Right atrium auricular region (tissue), 2 donors: Measurements from ENCODE around the gene PLA2G6. TPM values are rescaled to one million over a fixed set of nuclear protein-coding genes. Genes with fewer than 3 reads are reported as not detected.

ENCODE experiments used
- DNase-seq: peaks from one replicate; pipeline ENCODE4 v3.0.0-alpha.2; 2019; ENCODE audit warnings: low spot score
- H3K27ac ChIP-seq, 2 donors: fragments of 200-600 bp; sonication (generic); 1 replicate in 1 of 2; 2 replicates in 1 of 2; pipeline ENCODE4 v1.5.1; 2016 to 2019
- H3K27me3 ChIP-seq, 2 donors: fragments of 200-600 bp; sonication (generic); one replicate each; pipeline versions ENCODE4 v1.5.1 to v1.6.0; 2017 to 2019
- H3K36me3 ChIP-seq: fragments of 200-600 bp; sonication (generic); one replicate; pipeline ENCODE4 v1.5.1; 2016
- H3K4me1 ChIP-seq, 2 donors: fragments of 200-600 bp; sonication (generic); one replicate each; pipeline versions ENCODE4 v1.5.1 to v1.6.0; 2017 to 2019
- H3K4me3 ChIP-seq, 2 donors: fragments of 200-600 bp; sonication (generic); 1 replicate in 1 of 2; 2 replicates in 1 of 2; pipeline ENCODE4 v1.5.1; 2017 to 2019; ENCODE audit warnings: mild to moderate bottlenecking in 1 of 2, moderate library complexity in 1 of 2
- H3K9me3 ChIP-seq, 2 donors: fragments of 200-600 bp; sonication (generic); one replicate each; pipeline ENCODE4 v1.5.1; 2019
- total RNA-seq, 2 donors: library from RNA; depleted of rRNA; stranded (reverse); fragments of >200 nt; gene quantifications; one replicate each; pipeline ENCODE4 v1.1.0, GENCODE V29; 2016
- TF ChIP-seq, protein P1 (sequence below), 2 donors: fragments of 200-600 bp; sonication (generic); IDR thresholded peaks; one replicate each; pipeline ENCODE4 v1.5.1; 2019; ENCODE audit warnings: antibody characterized with exemption in 2 of 2

PLA2G6 gene
- total RNA-seq, 2 donors from 2014 or later, result 9.0 to 15.6 TPM

DNA sequence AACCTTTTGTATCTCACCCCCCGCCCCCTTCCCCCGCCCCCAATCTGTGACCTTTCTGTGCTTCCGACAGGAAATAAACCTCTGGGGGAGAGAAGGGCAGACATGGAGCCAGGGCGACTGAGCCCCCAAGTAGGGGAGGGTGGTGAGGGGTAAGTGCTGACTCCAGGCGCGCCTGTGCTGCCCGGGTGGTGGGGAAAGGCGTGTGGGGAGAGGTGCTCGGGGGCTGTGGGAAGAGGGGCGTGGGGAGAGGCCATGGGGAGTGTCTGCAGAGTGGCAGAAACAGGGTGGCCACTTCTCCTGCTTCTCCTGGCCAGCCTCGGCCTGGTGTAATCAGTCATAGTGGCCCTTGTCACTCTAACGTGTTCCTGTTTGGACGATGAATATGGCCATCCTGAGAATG, 105.7 kb downstream of the PLA2G6 start:
- H3K4me1 ChIP-seq, result peaks cover 0 to 7% of the 10 kb centered on the region in 2 donors
- DNase-seq, result no peak
- H3K27ac ChIP-seq, result no peak overlapping the region
- TF ChIP-seq, protein P1, sequence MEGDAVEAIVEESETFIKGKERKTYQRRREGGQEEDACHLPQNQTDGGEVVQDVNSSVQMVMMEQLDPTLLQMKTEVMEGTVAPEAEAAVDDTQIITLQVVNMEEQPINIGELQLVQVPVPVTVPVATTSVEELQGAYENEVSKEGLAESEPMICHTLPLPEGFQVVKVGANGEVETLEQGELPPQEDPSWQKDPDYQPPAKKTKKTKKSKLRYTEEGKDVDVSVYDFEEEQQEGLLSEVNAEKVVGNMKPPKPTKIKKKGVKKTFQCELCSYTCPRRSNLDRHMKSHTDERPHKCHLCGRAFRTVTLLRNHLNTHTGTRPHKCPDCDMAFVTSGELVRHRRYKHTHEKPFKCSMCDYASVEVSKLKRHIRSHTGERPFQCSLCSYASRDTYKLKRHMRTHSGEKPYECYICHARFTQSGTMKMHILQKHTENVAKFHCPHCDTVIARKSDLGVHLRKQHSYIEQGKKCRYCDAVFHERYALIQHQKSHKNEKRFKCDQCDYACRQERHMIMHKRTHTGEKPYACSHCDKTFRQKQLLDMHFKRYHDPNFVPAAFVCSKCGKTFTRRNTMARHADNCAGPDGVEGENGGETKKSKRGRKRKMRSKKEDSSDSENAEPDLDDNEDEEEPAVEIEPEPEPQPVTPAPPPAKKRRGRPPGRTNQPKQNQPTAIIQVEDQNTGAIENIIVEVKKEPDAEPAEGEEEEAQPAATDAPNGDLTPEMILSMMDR (IDR thresholded peaks at IDR 0.05), result no peak
- H3K9me3 ChIP-seq, result no peaks in the 10 kb centered on the region
- no peaks in the 10 kb centered on the region for H3K27me3 ChIP-seq
- peaks cover 28% of the 10 kb centered on the region for H3K36me3 ChIP-seq
- no peak overlapping the region for H3K4me3 ChIP-seq

DNA sequence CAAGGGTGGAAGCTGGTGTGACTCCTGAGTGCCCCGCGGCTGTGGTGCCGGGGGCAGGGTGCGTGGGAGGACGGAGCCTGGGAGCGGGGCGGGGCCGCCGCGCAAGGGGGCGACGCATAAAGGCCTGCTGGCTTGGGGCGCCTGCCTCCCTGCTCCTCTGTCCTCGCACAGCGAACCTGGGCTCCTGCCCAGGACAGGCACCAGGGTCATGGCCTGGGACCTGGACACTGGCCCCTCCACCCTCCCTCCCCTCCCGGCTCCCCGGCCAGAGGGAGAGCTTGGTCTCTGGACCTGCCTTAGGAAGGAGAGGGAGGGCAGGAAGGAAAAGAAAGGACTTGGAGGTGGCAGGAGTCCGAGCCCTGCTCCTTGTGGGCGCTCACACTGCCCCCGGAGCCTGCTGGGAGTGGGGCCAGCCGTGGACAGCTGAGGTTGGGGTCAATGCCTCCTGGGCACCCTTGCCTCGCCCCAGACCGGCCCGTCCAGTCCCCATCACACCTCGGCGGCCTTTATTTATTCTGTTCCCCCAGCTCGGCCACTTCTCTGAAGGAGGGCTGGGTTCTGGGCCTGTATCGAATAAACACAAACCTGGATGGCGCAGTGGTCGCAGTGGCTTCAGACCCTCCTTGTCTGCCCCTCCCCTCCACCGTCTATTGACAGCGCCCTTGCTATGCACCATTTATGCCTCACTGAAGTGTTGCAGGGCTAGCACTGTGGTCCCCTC, 106.4 kb downstream of the PLA2G6 start:
- TF ChIP-seq, protein P1 (IDR thresholded peaks at IDR 0.05), result no peak
- Histone ChIP-seq H3K36me3 (peaks cover 28% of the 10 kb centered on the region), H3K4me3 (no peak overlapping the region), H3K27ac (no peak overlapping the region), H3K27me3 (no peaks in the 10 kb centered on the region), H3K9me3 (no peaks in the 10 kb centered on the region), H3K4me1 (peaks cover 0 to 8% of the 10 kb centered on the region in 2 donors)
- DNase-seq, result no peak

DNA sequence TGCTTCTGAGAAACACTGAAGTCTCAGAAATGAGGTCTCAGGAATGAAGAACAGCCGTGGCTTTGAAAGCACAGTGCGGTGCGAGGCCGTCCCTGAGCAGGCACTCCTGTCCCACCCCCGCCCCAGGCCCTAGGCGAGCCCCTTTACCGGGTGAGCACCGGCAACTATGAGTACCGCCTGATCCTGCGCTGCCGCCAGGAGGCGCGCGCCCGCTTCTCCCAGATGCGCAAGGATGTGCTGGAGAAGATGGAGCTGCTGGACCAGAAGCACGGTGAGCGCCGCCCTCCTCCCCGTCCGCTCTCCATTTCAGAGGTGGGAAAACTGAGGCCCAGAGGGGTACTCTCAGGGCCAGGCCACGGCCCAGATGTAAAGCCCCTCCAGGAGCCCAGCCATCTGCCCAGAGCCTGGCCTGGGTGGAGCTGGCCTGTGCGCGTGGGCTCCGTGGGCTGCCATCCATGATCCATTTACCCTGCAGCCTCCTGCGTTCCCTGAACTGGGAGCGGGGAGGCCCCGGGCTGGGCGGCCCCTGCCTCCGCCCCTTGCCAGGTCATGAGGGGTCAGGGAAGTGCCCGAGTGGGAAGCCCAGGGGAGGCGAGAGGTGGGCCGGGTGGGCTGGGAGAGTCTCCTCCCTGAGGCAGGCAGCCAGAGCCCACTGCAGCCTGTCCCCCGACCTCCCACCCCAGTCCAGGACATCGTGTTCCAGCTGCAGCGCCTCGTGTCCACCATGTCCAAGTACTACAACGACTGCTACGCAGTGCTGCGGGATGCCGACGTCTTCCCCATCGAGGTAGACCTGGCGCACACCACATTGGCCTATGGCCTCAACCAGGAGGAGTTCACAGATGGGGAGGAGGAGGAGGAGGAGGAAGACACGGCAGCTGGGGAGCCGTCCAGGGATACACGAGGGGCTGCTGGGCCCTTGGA, 107.2 kb downstream of the PLA2G6 start:
- no peaks in the 10 kb centered on the region for H3K27me3 ChIP-seq
- TF ChIP-seq, protein P1 (IDR thresholded peaks at IDR 0.05), result peak in 1 of 2 donors; percentile 33
- DNase-seq, result no peak
- H3K9me3 ChIP-seq, result no peaks in the 10 kb centered on the region
- H3K4me3 ChIP-seq, result no peak overlapping the region
- no peak overlapping the region for H3K27ac ChIP-seq
- peaks cover 28% of the 10 kb centered on the region for H3K36me3 ChIP-seq
- H3K4me1 ChIP-seq, result peaks cover 0 to 16% of the 10 kb centered on the region in 2 donors

DNA sequence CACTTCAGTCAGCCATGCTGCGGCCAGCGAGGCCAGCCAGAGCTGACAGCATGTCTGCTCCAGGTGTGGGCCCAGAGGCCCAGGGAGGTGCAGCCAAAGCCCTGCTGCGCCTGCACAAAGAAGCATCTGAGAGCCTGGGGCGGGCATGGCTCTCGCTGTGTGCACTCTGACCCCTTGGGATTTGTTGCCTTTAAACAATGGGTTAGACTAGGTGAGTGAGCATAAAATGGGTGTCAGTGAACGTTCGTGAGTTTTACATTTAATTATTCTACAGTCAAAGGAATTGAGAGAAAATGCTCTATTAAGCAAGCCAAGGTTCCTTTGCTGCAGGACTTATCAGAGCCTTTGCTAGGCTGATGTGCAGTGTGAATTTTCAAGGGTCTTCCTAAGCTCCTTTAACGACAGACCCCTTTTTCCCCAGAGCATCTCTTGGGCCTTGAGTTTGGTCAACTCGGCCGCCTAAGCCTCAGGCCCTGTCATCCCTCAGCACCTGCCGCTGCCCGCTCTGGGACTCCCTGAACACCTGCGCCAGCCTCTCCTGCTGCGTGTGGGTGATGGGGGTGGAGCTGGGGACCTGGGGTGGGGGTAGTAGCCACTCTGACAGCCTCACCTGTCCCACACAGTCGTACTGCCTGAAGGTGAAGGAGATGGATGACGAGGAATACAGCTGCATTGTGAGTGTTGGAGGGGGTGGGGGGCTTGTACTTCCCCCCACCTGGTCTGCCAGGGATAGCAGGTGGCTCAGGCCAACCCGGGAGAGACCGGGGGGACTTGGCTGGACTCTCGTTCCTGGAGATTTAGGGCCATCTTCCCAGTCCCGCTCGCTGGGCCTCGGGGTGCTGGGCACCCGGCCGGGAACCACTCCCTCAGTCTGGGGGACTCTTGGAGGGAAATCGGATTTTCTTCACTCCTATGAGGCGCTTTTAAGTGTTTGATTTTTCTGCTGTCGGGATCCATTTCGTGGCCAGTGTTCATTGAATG, 108.2 kb downstream of the PLA2G6 start:
- H3K4me3 ChIP-seq, result no peak overlapping the region
- no peaks in the 10 kb centered on the region for H3K9me3 ChIP-seq
- H3K36me3 ChIP-seq, result peaks cover 28% of the 10 kb centered on the region
- H3K4me1 ChIP-seq, result peaks cover 0 to 24% of the 10 kb centered on the region in 2 donors
- TF ChIP-seq, protein P1 (IDR thresholded peaks at IDR 0.05), result no peak
- no peak overlapping the region for H3K27ac ChIP-seq
- no peak for DNase-seq
- H3K27me3 ChIP-seq, result no peaks in the 10 kb centered on the region
